SH-SY5Y (cell line): ENCODE measurements around the gene DLG5.

Source experiments
- GATA2 ChIP-seq: IDR thresholded peaks from 2 replicates; pipeline ENCODE4 v1.6.1; 2011; ENCODE audit warnings: mild to moderate bottlenecking, low read depth, low read length
- GATA3 ChIP-seq: IDR thresholded peaks from 2 replicates; pipeline ENCODE4 v1.6.1; 2011; ENCODE audit warnings: low read depth, mild to moderate bottlenecking, low read length, moderate library complexity

DNA sequence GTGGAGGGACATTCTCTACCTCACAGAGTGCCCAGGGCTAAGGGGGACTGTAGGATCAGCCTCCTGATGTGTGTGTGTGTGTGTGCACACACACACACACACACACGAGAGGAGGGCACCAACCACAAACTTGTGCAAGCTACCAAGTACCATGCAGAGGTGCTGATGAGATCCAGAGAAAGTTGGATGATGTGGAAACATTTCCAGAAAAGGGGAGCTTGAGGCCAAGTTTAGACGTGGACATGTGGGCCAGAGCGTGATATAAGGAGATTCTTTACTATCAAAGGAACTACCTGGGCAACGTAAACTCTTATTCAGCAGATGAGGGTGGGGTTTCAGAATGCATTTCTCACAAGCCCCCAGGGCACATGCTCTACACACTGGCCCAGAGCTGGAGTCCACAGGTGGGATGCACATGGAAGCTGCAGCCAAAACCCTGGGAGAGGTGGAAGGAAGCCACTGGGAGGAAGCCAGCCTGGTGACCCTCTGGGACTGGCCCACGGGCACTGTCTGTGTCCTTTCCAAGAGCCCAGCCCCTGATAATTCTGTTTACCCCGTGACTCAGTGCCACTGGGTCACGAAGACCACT is 53.5 kb downstream of the DLG5 start:
- TF ChIP-seq GATA2 = no peak
- no peak for TF ChIP-seq GATA3
